Activated CD8-positive, alpha-beta memory T cell treated with anti-CD3 and anti-CD28 coated beads, Interleukin-2, amount 50 U/mL, for 24 hours (primary cell): Measurements from ENCODE around the gene OR1K1.
"Not testable (repeated sequence)": the region's sequence is repeated elsewhere in the genome, so short reads cannot be mapped to it uniquely, and the experiment has no call there.

Experiments used
- DNase-seq: peaks from one replicate; pipeline ENCODE4 v3.0.0-alpha.2; 2020; ENCODE audit errors: extremely low read depth

Gene OR1K1

GRCh38 chr9:122812736-122813135 lies 12.8 kb downstream of the OR1K1 start:
- no peak for DNase-seq

DNA sequence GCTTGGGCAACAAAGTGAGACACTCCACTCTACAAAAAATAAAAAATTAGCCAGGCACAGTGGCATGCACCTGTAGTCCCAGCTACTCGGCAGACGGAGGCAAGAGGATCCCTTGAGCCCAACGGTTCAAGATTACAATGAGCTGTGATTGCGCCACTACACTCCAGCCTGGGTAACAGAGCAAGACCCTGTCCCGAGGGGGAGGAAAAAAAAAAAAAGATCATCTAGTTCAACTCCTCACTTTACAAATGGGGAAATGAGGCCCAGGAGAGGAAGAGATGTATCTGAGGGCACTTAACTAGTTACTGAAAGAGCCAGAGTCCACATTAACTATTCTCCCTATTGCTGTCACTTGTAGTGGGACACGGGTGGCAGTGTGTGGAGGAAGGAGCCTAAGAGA lies 14.6 kb downstream of the OR1K1 start:
- no peak for DNase-seq

GRCh38 chr9:122815544-122815943 lies 15.6 kb downstream of the OR1K1 start:
- DNase-seq = no peak

- no peak for DNase-seq
Observed at GRCh38 chr9:122816163-122816867, 16.4 kb downstream of the OR1K1 start.

GRCh38 chr9:122819326-122819725 lies 19.4 kb downstream of the OR1K1 start:
- DNase-seq = no peak

GRCh38 chr9:122819791-122820489 lies 20.0 kb downstream of the OR1K1 start:
- no peak for DNase-seq

GRCh38 chr9:122820490-122820845 lies 20.5 kb downstream of the OR1K1 start:
- no peak for DNase-seq

- DNase-seq = no peak
Observed at GRCh38 chr9:122821278-122821943, 21.5 kb downstream of the OR1K1 start.

DNA sequence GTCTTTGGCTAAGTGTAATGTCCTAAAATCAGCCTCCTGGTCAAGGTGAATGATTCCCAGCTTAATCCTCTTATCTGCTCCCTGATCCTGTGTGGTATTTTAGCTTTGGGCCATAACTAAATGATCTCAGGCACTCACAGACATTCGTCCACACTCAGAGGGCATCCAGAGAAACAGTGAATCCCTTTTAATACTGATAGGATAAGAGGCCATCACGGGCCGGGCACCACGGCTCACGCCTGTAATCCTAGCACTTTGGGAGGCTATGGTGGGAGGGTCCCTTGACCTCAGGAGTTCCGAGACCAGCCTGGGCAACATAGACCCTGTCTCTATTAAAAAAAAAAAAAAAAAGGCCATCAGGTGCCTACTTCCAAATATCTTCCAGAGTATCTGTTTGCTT lies 22.1 kb downstream of the OR1K1 start:
- no peak for DNase-seq

GRCh38 chr9:122822938-122823337 lies 23.0 kb downstream of the OR1K1 start:
- DNase-seq = no peak

GRCh38 chr9:122827761-122828093 lies 27.8 kb downstream of the OR1K1 start:
- no peak for DNase-seq

DNA sequence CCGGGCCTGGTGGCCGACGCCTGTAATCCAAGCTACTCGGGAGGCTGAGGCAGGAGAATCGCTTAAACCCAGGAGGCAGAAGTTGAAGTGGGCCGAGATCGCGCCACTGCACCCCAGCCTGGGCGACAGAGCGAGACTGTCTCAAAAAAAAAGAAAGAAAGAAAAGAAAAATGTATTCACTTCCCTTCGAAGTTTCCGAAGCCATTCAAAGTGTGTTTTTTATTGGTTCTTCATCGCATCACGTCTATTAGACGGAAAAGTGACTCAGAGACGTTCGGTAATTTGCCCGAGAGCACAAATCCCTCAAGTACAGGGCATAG lies 29.0 kb downstream of the OR1K1 start:
- DNase-seq = not testable (repeated sequence)

DNA sequence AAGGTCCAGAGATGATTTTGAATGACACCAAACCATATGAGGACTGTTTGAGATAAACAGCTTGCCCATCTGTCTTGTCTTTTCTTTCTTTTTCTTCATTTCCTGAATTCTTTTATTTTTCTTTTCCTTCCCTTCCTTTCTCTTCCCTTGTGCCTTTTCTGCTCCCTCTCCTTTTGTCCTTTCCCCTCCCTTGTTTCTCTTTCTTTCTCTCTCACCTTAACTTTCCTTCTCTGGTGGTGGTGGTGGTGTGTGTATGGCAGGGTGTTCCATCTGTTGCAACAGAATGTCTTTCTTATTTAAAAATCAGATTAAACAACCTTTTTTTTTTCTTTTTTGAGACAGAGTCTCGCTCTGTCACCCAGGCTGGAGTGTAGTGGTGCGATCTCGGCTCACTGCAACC lies 32.3 kb downstream of the OR1K1 start:
- DNase-seq = no peak

DNA sequence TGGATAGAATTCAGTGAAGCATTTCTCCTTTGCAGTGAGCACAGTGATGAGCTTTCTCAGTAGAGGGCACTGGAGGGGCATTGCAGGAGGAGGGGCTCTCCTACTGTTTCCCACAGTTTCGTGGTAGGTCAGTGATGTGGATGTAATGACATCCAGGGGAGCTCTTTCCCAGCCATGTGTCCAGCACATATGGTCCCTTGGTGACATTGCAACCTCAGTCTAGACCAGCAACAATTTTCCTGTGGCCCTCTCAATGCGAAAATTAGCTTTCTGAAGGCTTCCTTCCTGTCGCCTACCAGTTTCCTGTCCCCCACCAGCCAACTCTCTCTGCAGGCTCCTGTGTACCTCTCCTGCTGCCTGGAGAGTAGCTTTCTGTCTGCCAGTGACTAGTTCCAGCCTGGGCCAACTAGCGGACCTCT lies 35.4 kb downstream of the OR1K1 start:
- DNase-seq = no peak

DNA sequence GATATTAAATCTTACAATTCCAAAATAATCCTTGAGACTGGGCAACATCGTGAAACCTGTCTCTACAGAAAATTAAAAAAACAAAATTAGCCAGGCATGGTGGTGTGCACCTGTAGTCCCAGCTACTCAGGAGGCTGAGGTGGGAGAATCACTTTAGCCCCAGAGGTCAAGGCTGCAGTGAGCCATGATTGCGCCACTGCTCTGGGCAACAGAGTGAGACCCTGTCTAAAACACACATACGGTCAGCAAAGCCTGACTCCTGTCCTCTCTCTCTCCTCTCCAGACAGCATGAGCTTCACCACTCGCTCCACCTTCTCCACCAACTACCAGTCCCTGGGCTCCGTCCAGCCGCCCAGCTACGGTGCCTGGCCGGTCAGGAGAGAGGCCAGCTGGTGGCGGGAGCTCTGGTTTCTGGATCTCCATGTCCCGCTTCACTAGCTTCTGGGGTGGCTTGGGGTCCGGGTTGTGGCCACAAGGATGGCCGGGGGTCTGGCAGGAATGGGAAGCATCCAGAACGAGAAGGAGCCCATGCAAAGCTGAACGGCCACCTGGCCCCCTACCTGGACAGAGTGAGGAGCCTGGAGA lies 37.4 kb downstream of the OR1K1 start:
- no peak for DNase-seq

DNA sequence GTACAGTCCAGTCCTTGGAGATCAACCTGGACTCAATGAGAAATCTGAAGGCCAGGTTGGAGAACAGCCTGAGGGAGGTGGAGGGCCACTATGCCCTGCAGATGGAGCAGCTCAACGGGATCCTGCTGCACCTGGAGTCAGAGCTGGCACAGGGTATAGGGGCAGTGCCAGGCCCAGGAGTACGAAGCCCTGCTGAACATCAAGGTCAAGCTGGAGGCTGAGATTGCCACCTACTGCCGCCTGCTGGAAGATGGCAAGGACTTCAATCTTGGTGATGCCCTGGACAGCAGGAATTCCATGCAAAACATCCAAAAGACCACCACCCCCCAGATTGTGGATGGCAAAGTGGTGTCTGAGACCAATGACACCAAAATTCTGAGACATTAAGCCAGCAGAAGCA lies 38.5 kb downstream of the OR1K1 start:
- DNase-seq = not testable (repeated sequence)

- DNase-seq = no peak
Observed at GRCh38 chr9:122841501-122841900, 41.6 kb downstream of the OR1K1 start.

GRCh38 chr9:122844137-122844536 lies 44.2 kb downstream of the OR1K1 start:
- no peak for DNase-seq

- DNase-seq = no peak
Observed at GRCh38 chr9:122845116-122845515, 45.2 kb downstream of the OR1K1 start.

- DNase-seq = no peak
Observed at GRCh38 chr9:122846371-122846940, 46.5 kb downstream of the OR1K1 start.

DNA sequence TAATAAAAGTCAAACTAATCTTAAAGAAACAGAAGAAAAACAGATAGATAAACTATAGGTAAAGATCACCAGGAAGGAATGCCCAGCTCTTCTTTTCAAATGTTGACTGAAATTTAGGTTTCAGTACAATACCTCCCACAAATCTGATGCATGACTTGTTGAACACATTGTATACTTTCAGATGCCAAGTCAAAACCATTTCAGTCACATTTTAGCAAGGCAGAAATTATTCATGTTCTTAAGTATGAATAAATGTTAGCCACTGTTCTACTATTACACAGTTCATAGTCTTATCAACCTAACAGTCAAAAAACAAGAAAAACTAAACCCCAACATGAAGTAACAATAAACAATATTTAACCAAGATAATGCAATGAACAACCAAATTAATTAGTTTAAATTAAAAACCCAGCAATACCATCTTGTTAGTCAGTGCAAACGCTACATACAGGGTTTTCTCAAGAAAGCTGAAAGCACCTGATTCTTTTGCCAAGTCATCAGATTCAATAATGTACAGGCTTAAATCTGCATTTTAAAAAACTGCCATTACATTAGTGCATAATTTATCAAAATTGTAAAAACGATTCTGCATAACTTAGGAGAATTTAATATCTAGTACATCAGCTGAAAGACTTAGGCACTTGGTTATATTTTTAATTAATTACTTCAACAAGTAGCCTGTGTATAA lies 48.5 kb downstream of the OR1K1 start:
- DNase-seq = no peak
